Trophoblast cell (in vitro differentiated cells and primary cell): Measurements from ENCODE around the gene CDKAL1.

Experiments
- DNase-seq, 2 donors: peaks; one replicate each; pipeline ENCODE4 v3.0.0-alpha.2; 2016
- H2AFZ ChIP-seq: 2 replicates; pipeline ENCODE4 v1.6.1; 2013; ENCODE audit warnings: low read length, moderate library complexity, mild to moderate bottlenecking; ENCODE audit not compliant: insufficient read depth, poor library complexity
- H2AK5ac ChIP-seq: 2 replicates; pipeline ENCODE4 v1.6.1; 2013; ENCODE audit warnings: mild to moderate bottlenecking, low read length
- H2BK120ac ChIP-seq: 2 replicates; pipeline ENCODE4 v1.6.1; 2013; ENCODE audit warnings: low read length, mild to moderate bottlenecking, moderate library complexity; ENCODE audit not compliant: insufficient read depth, poor library complexity
- H2BK12ac ChIP-seq: 2 replicates; pipeline ENCODE4 v1.6.1; 2013; ENCODE audit warnings: mild to moderate bottlenecking, low read length, moderate library complexity
- H2BK5ac ChIP-seq: 2 replicates; pipeline ENCODE4 v1.6.1; 2013; ENCODE audit warnings: low read length, low read depth, moderate library complexity, mild to moderate bottlenecking; ENCODE audit not compliant: poor library complexity
- H3K14ac ChIP-seq: 2 replicates; pipeline ENCODE4 v1.6.1; 2013; ENCODE audit warnings: mild to moderate bottlenecking, low read length
- H3K18ac ChIP-seq: 2 replicates; pipeline ENCODE4 v1.6.1; 2013; ENCODE audit warnings: mild to moderate bottlenecking, low read length
- H3K23ac ChIP-seq: 2 replicates; pipeline ENCODE4 v1.6.1; 2013; ENCODE audit warnings: low read length
- H3K27ac ChIP-seq: 2 replicates; pipeline ENCODE4 v1.5.1; 2013; ENCODE audit warnings: low read depth, mild to moderate bottlenecking, inconsistent platforms, low read length, moderate library complexity
- H3K27me3 ChIP-seq: 2 replicates; pipeline ENCODE4 v1.6.1; 2013; ENCODE audit warnings: inconsistent platforms, mild to moderate bottlenecking, low read length, moderate library complexity; ENCODE audit not compliant: insufficient read depth
- H3K36me3 ChIP-seq, 2 experiments: 1 replicate in 1 of 2; 2 replicates in 1 of 2; pipeline ENCODE4 v1.6.1; 2013; ENCODE audit warnings: low read length in 2 of 2, mild to moderate bottlenecking in 2 of 2, moderate library complexity in 1 of 2; ENCODE audit not compliant: insufficient read depth in 2 of 2, control insufficient read depth in 1 of 2
- H3K4ac ChIP-seq: 2 replicates; pipeline ENCODE4 v1.6.1; 2013; ENCODE audit warnings: low read depth, mild to moderate bottlenecking, low read length, moderate library complexity
- H3K4me1 ChIP-seq, 2 experiments: 1 replicate in 1 of 2; 2 replicates in 1 of 2; pipeline ENCODE4 v1.6.1; 2013; ENCODE audit warnings: low read length in 2 of 2, mild to moderate bottlenecking in 2 of 2, moderate library complexity in 1 of 2; ENCODE audit not compliant: insufficient read depth in 2 of 2, control insufficient read depth in 1 of 2
- H3K4me2 ChIP-seq: 2 replicates; pipeline ENCODE4 v1.6.1; 2013; ENCODE audit warnings: inconsistent platforms, mild to moderate bottlenecking, low read length, moderate library complexity
- H3K4me3 ChIP-seq: 2 replicates; pipeline ENCODE4 v1.5.1; 2013; ENCODE audit warnings: mild to moderate bottlenecking, low read depth, low read length, inconsistent platforms
- H3K79me1 ChIP-seq: one replicate; pipeline ENCODE4 v1.6.1; 2013; ENCODE audit warnings: low read length
- H3K79me2 ChIP-seq: 2 replicates; pipeline ENCODE4 v1.6.1; 2013; ENCODE audit warnings: low read length, mild to moderate bottlenecking; ENCODE audit not compliant: control insufficient read depth, insufficient read depth, poor library complexity
- H3K9ac ChIP-seq: 2 replicates; pipeline ENCODE4 v1.6.1; 2013; ENCODE audit warnings: mild to moderate bottlenecking, low read length
- H3K9me3 ChIP-seq: 2 replicates; pipeline ENCODE4 v1.6.1; 2013; ENCODE audit warnings: low read depth, mild to moderate bottlenecking, control low read depth, inconsistent platforms, low read length; ENCODE audit not compliant: insufficient read depth
- H4K12ac ChIP-seq: 2 replicates; pipeline ENCODE4 v1.6.1; 2013; ENCODE audit warnings: low read depth, mild to moderate bottlenecking, low read length, moderate library complexity
- H4K8ac ChIP-seq: 2 replicates; pipeline ENCODE4 v1.6.1; 2013; ENCODE audit warnings: low read depth, mild to moderate bottlenecking, low read length, moderate library complexity
- H4K91ac ChIP-seq: one replicate; pipeline ENCODE4 v1.6.1; 2013; ENCODE audit warnings: low read depth, mild to moderate bottlenecking, low read length, moderate library complexity
- WGBS: extraction: QIAGEN DNeasy Blood & Tissue Kit; methylation state at CpG from one replicate; pipeline ENCODE4 v1.1.7; 2013; ENCODE audit warnings: missing lambda C conversion rate; ENCODE audit not compliant: insufficient read length, insufficient coverage; ENCODE audit errors: extremely low coverage; 5-methylcytosine and 5-hydroxymethylcytosine counted together

CDKAL1 gene

DNA sequence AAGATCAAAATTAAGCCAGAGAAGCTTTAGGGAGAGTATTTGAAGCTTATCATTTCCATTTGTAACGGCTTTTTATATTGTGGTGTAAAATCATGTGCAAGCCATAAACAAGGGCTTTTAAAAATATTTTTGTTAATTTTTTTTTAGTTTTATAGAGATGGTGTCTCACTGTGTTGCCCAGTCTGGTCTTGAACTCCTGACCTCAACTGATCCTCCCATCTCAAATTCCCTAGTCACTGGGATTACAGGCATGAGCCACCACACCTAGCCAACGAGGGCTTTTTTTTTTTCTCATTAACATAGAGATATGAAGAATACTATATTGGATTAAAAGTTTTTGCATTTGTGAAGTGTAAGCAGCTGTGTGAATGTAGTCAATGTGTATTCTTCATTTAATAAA, 29.1 kb downstream of the CDKAL1 start:
- no peaks in the 10 kb centered on the region for H3K9me3 ChIP-seq
- WGBS = no CpG with 5 or more reads among the region's 2 CpGs
- H2BK12ac ChIP-seq = no peak overlapping the region
- no peak overlapping the region for H2BK120ac ChIP-seq
- no peak overlapping the region for H3K27ac ChIP-seq
- no peaks in the 10 kb centered on the region for H3K79me1 ChIP-seq
- H2BK5ac ChIP-seq = no peak overlapping the region
- no peak overlapping the region for H3K18ac ChIP-seq
- no peak for DNase-seq
- no peak overlapping the region for H2AFZ ChIP-seq
- no peak overlapping the region for H4K12ac ChIP-seq
- H4K8ac ChIP-seq = no peak overlapping the region
- no peak overlapping the region for H2AK5ac ChIP-seq
- no peaks in the 10 kb centered on the region for H3K27me3 ChIP-seq
- H3K9ac ChIP-seq = no peak overlapping the region
- no peak overlapping the region for H4K91ac ChIP-seq
- H3K23ac ChIP-seq = no peak overlapping the region
- H3K14ac ChIP-seq = no peak overlapping the region
- H3K79me2 ChIP-seq = no peaks in the 10 kb centered on the region
- no peaks in the 10 kb centered on the region for H3K4me1 ChIP-seq
- no peak overlapping the region for H3K4me2 ChIP-seq
- H3K4ac ChIP-seq = no peak overlapping the region
- H3K4me3 ChIP-seq = no peak overlapping the region
- H3K36me3 ChIP-seq = no peaks in the 10 kb centered on the region

GRCh38 chr6:20564269-20564668, 30.0 kb downstream of the CDKAL1 start:
- Histone ChIP-seq H2BK12ac (no peak overlapping the region), H3K79me1 (no peaks in the 10 kb centered on the region), H4K91ac (no peak overlapping the region), H3K4ac (no peak overlapping the region), H2BK5ac (no peak overlapping the region), H3K79me2 (no peaks in the 10 kb centered on the region), H3K27me3 (no peaks in the 10 kb centered on the region), H3K9me3 (no peaks in the 10 kb centered on the region), H3K27ac (no peak overlapping the region), H3K23ac (no peak overlapping the region), H3K4me2 (no peak overlapping the region), H4K8ac (no peak overlapping the region), H4K12ac (no peak overlapping the region), H2AFZ (no peak overlapping the region), H3K4me1 (no peaks in the 10 kb centered on the region), H3K9ac (no peak overlapping the region), H3K4me3 (no peak overlapping the region), H2BK120ac (no peak overlapping the region), H3K36me3 (no peaks in the 10 kb centered on the region), H3K14ac (no peak overlapping the region), H3K18ac (no peak overlapping the region), H2AK5ac (no peak overlapping the region)
- DNase-seq = peak in 1 of 2 donors; percentile 74

DNA sequence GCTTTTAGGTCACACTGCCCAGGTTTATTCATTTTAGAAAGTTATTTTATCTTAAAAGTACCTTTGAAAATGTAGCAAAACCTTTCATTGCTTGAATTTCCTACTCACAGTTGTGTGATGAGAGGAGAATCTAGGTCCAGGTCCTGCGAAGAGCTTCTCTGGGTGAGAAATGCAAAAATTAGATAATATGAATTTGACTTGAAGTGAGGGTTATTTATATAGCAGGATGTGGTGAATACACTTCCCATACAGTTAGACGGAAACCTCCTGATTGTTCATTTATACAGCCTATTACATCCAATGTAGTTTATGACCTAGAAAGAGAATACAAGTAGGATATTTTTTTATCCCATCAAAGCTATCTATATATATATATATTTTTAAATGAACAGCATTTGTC, 30.5 kb downstream of the CDKAL1 start:
- Histone ChIP-seq H3K36me3 (no peaks in the 10 kb centered on the region), H3K23ac (no peak overlapping the region), H4K8ac (no peak overlapping the region), H2BK120ac (no peak overlapping the region), H3K27me3 (no peaks in the 10 kb centered on the region), H3K27ac (no peak overlapping the region), H3K79me2 (no peaks in the 10 kb centered on the region), H3K4me1 (no peaks in the 10 kb centered on the region), H2AFZ (no peak overlapping the region), H3K4me3 (no peak overlapping the region), H3K4ac (no peak overlapping the region), H2BK12ac (no peak overlapping the region), H4K12ac (no peak overlapping the region), H3K14ac (no peak overlapping the region), H3K4me2 (no peak overlapping the region), H4K91ac (no peak overlapping the region), H3K9me3 (no peaks in the 10 kb centered on the region), H3K79me1 (no peaks in the 10 kb centered on the region), H2AK5ac (no peak overlapping the region), H3K9ac (no peak overlapping the region), H3K18ac (no peak overlapping the region), H2BK5ac (no peak overlapping the region)
- WGBS = no CpG with 5 or more reads among the region's 2 CpGs
- DNase-seq = no peak

- H3K9me3 ChIP-seq = no peaks in the 10 kb centered on the region
- H3K4me3 ChIP-seq = no peak overlapping the region
- H3K36me3 ChIP-seq = no peaks in the 10 kb centered on the region
- H4K12ac ChIP-seq = no peak overlapping the region
- no peak overlapping the region for H3K4ac ChIP-seq
- H3K27me3 ChIP-seq = no peaks in the 10 kb centered on the region
- no peak overlapping the region for H2AK5ac ChIP-seq
- H3K27ac ChIP-seq = no peak overlapping the region
- no peak overlapping the region for H4K91ac ChIP-seq
- no peak overlapping the region for H3K14ac ChIP-seq
- no peak for DNase-seq
- no peak overlapping the region for H3K18ac ChIP-seq
- H2AFZ ChIP-seq = no peak overlapping the region
- no peak overlapping the region for H3K4me2 ChIP-seq
- whole genome bisulfite sequencing = no CpG with 5 or more reads among the region's 2 CpGs
- no peaks in the 10 kb centered on the region for H3K4me1 ChIP-seq
- H2BK5ac ChIP-seq = no peak overlapping the region
- no peaks in the 10 kb centered on the region for H3K79me2 ChIP-seq
- no peak overlapping the region for H3K9ac ChIP-seq
- no peaks in the 10 kb centered on the region for H3K79me1 ChIP-seq
- H4K8ac ChIP-seq = no peak overlapping the region
- H2BK120ac ChIP-seq = no peak overlapping the region
- H3K23ac ChIP-seq = no peak overlapping the region
- H2BK12ac ChIP-seq = no peak overlapping the region
These were observed 31.1 kb downstream of the CDKAL1 start for GRCh38 chr6:20565342-20565741.

DNA sequence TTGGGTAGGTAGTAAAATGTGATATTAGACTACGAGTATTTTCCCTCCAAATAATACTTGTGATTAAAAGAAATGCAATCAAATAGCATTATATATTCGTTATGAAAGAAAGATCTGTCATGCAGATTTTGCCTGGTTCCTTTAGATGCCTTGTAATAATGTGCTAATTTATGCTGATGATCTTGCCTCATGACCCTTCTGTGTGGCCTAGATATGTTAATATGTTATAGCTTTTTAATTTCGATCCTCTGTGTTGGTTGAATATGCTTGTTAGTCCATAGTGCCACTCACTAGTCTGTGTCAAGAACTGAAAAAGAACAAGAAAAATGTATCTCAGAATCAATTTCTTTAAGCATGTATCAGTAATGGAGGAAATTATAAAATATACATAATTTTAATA, 31.9 kb downstream of the CDKAL1 start:
- Histone ChIP-seq H3K4ac (no peak overlapping the region), H4K12ac (no peak overlapping the region), H4K91ac (no peak overlapping the region), H3K4me1 (no peaks in the 10 kb centered on the region), H3K18ac (no peak overlapping the region), H3K9ac (no peak overlapping the region), H3K4me2 (no peak overlapping the region), H2AK5ac (no peak overlapping the region), H3K27ac (no peak overlapping the region), H3K36me3 (no peaks in the 10 kb centered on the region), H3K14ac (no peak overlapping the region), H2BK12ac (no peak overlapping the region), H4K8ac (no peak overlapping the region), H3K23ac (no peak overlapping the region), H3K79me1 (no peaks in the 10 kb centered on the region), H3K9me3 (no peaks in the 10 kb centered on the region), H3K4me3 (no peak overlapping the region), H2BK5ac (no peak overlapping the region), H3K79me2 (no peaks in the 10 kb centered on the region), H2AFZ (no peak overlapping the region), H2BK120ac (no peak overlapping the region), H3K27me3 (no peaks in the 10 kb centered on the region)
- no CpG with 5 or more reads among the region's 3 CpGs for WGBS
- DNase-seq = no peak
